Measurements from ENCODE around the gene SVIL.
"Not testable (repeated sequence)": the region's sequence is repeated elsewhere in the genome, so short reads cannot be mapped to it uniquely, and the experiment has no call there.

Gene SVIL

DNA sequence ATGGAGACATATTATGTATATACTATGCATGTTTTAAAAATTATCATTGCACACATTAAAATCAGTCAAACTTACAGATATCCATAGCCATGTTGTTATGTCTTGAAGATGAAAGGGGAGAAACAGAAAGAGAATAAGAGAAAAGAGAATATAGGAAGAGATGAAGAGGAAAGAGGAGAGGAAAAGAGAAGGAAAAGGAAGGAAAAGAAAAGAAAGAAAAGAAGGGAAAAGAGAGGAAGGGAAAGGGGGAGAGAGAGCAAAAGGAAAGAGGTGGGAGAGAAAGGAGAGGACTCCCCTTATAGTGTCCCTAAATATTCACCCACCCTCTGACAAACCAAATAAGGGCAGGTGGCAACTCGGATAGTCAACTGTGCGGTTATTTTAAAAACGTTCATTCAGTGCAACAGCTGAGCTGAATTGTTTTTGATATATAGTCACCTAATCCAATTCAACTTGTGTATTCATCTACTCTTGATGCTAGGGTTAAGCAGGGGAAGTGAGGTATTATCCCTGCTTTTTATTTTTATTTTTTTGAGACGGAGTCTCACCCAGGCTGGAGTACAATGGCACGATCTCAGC lies 14.6 kb downstream of the SVIL start:
- DNase-seq (ENCODE audit: low read depth), result no peak

DNA sequence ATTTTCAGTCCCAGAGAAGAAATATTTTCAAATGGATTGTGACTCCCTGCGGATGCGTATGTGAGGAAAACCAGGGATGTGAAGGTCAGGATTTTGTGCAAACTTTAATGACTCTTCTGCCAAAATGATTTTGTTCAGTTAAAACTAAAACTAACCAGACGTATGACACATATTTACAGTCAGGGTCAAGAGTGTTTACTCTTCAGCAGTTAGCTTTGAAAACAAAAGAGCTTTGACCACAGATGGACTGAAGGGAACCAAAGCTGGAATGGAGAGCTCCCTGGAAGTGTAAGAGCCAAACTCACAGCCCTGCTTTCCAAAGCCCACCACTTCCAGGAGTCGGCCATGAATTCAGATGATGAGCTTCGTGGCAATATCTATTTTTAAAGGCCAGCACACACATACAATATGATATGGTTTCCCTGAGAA lies 15.5 kb downstream of the SVIL start:
- DNase-seq (ENCODE audit: low read depth), result no peak

DNA sequence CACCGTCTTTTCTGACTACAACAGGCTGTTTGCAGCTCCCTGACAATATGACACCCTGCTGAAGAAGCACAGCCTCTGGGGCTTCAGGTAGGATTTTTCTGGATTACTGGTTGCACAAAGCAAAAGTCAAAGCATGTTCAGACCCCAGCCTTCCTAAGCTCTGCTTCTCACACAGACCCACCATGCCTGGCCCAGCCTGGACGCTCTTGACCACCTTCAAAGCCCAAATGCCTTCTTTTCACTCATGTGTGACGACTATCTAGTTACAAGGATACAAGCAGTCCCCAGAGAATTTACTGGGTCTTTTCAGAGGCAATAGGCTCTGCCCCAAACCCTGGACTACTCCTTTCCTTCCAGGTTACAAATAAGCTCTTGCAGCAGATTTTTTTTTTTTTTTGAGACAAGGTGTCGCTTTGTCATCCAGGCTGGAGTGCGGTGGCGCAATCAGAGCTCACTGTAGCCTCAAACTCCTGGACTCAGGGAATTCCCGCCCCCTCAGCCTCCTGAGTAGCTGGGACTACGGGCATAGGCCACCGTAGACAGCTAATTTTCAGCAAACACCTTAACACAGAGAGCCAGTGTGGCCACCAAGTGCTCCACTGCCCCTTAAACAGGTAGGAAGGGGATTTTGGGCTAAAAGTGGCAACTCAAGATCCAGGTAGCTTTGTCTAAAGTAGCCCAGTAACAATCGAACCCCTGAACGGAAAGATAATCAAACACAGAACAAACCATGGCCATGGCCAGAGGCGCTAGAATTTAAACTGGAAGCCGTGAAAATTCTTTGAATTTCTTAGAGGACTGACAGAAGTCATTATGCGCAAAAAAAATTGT lies 16.2 kb downstream of the SVIL start:
- DNase-seq (ENCODE audit: low read depth), result no peak

DNA sequence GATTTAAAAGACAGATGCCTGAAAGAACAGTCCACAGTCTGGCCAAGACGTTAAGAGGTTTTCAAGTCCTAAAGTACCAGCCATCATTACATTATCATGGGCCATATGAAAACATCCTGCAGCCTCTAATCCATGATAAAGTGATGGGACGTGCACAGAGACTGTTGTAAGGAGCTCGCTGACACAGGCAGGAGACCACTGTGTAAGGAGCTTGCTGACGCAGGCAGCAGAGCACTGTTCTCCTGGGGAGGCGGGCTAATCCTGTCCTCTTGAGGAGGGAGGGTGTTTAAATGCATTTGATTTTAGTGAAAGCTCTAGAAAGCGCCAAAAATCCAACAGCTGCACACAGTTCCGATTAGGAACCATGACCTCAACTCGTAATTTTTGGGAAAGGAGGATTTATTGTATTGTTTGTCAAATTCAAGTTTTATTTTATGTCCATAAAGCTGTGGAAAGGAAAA lies 16.9 kb downstream of the SVIL start:
- no peak for DNase-seq (ENCODE audit: low read depth)

DNA sequence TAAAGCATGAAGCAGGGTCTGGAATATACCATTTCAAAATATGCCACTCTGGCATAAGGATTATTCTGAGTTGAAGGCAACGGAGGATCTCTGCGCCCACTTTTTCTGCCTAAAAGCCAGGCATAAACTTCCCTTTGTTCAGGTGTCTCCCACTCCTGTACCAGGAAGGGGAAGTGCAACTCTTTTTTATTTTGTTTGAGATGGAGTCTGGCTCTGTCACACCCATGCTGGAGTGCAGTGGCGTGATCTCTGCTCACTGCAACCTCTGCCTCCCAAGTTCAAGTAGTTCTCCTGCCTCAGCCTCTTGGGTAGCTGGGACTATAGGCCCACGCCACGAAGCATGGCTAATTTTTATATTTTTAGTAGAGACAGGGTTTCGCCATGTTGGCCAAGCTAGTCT lies 18.2 kb downstream of the SVIL start:
- no peak for DNase-seq (ENCODE audit: low read depth)

DNA sequence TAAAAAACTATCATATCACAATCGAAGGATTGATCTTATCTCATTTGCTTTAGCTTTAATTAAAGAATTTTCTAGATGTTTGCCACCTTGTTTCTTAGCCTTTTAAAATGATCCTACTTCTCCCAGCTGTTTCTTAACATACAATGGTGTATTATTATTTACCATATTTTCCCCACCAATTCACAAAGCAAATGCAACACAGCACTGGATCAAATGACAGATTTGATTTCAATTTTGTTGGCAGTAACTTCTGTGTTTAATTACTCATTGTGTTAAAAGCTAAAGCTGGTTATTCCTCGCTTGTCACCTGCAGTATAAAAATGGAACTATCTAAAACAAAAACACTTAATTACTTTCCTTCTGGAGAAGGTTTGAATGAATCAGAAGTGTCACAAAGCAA lies 19.6 kb downstream of the SVIL start:
- DNase-seq (ENCODE audit: low read depth), result no peak

DNA sequence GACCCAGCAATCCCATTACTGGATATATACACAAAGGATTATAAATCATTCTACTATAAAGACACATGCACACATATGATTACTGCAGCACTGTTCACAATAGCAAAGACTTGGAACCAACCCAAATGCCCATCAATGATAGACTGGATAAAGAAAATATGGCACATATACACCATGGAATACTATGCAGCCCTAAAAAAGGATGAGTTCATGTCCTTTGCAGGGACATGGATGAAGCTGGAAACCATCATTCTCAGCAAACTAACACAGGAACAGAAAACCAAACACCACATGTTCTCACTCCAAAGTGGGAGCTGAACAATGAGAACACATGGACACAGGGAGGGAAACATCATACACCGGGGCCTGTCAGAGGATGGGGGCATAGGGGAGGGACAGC lies 20.5 kb downstream of the SVIL start:
- DNase-seq (ENCODE audit: low read depth), result not testable (repeated sequence)

DNA sequence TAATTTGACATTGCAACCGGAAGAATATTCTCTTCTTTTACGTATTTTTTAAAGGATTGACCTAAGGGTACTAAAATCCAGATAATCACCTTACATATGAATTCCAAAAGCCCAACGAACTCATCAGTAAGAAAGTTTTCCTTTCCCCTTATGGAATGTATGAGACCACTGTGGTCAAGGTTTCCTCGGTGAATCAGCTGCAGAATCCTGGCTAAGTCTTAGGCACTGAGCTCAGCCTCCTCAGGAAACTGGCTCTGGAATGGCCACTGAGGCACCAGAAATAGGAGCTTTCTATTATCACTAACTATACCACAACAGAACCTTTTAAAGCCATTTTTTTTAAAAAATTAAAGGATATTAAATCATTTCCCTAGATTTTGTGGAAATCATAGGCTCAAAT lies 21.0 kb downstream of the SVIL start:
- no peak for DNase-seq (ENCODE audit: low read depth)

DNA sequence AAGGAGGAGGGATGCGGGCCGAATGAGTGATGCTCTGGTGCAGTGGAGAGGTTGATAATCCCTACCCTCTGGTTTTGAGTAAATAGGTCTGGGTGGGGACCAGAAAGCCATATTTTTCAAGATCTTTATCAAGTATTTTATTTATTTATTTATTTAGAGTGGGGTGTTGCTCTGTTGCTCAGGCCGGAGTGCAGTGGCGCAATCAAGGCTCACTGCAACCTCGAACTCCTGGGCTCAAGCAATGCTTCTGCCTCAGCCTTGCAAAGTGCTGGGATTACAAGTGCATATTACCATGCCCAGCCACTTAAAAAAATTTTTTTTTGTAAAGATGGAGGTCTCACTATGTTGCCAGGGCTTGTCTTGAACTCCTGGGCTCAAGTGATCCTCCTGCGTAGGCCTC lies 21.6 kb downstream of the SVIL start:
- DNase-seq (ENCODE audit: low read depth), result no peak

DNA sequence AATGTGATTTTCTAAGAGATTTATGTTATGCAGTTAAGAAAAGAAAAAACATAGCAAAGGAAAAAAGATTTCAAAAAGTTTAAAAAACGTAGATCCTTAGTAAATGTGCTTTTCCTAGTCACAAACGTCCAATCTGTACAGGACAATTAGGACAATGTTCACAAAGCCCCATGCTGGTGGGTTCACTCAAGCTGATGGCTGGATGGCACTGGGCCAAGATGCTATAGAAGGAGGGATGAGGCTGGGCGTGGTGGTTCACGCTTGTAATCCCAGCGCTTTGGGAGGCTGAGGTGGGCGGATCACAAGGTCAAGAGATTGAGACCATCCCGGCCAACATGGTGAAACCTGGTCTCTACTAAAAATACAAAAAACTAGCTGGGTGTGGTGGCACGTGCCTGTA lies 22.1 kb downstream of the SVIL start:
- DNase-seq (ENCODE audit: low read depth), result no peak

DNA sequence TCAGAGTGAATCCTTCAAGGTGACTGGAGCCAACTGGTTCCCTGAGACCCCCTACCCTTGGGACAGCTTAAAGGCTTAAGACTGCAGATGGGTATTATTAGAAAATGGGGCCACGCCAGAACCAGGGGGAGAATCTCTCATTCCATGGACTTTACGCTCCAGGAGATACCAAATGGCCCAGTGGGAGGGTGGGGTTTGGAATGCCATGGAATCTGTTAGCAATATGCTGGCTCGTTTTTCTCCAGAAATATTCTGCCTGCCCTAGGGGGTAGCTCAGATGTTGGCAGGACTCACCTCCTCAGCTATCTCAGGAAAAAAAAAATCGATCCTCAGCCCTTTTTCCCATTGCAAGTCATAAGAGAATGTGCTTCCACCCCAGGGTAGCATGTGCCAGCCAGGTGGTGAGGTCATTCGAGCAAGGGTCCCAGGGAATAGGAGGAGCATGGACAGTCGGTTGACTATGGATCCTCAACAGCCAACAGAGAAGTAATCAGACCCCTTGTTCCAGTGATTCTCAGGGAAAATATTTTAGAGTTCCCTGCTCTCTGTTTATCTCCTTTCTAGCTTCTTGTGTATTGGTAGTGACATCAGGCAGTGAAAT lies 22.9 kb downstream of the SVIL start:
- DNase-seq (ENCODE audit: low read depth), result no peak

DNA sequence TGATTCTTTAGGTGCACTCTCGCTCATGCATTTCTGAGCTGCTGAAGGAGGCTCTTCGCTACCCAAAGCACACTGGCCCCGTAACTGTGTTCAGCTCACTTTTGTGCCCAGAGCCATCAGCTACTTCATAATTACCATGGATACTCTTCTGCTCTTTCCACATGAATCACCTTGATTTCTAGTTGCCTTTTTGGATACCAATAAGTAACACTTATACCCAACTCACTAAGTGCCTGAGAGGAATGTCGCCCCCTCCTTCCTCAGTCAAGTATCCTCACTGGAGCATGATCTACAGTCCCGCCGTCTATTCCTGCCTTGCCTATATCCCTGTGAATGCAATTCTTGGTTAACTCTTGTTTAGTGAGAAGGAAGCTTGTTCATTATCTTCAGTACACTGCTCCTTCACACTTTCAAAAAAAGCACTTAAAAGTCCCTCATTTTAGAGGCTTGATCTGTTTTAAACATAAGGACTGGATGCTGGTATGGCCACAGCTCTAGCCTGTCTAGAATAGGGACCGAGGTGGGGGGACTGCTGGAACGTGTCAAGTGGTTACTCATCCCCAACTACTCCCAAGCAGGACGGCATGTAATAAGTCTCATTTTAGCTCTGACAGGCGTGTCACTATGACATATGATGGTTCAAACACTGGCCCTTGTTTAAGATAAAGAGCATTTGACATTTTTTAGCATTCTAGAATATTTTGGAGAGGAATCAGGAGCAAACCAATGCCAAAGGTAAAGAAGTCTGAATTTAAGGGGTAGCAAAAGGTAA lies 23.7 kb downstream of the SVIL start:
- no peak for DNase-seq (ENCODE audit: low read depth)

DNA sequence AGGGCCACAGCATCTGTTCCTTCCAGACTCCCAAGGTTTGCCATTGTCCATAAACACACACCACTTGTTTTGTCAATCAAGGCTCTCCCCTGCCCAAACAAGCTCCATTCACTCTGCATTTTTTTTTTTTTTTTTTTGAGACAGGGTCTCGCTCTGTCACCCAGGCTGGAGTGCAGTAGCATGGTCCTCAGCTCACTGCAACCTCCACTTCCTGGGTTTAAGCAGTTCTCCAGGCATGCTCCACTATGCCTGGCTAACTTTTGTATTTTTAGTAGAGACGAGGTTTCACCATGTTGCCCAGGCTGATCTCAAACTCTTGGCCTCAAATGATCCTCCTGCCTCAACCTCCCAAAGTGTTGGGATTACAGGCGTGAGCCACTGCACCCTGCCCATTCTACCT lies 24.4 kb downstream of the SVIL start:
- not testable (repeated sequence) for DNase-seq (ENCODE audit: low read depth)

DNA sequence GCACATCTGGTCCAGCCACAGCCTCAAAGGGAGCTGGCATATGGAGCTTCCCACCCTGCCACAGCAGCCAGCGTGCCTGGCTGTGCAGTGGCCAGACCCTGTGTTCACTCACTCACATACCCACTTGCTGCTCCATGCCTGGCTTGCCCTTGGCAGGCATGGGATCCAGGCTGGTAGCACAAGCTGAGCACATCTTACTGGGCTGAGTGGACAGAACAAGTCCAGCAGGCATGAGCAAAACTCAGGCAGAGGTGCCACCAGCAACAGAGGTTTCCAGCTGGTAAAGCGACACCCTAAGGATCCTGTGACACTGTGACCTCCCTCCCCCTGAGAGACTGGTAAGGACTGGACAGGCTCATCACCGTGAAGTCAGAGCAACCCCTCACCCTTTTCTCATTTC lies 25.1 kb downstream of the SVIL start:
- DNase-seq (ENCODE audit: low read depth), result no peak

DNA sequence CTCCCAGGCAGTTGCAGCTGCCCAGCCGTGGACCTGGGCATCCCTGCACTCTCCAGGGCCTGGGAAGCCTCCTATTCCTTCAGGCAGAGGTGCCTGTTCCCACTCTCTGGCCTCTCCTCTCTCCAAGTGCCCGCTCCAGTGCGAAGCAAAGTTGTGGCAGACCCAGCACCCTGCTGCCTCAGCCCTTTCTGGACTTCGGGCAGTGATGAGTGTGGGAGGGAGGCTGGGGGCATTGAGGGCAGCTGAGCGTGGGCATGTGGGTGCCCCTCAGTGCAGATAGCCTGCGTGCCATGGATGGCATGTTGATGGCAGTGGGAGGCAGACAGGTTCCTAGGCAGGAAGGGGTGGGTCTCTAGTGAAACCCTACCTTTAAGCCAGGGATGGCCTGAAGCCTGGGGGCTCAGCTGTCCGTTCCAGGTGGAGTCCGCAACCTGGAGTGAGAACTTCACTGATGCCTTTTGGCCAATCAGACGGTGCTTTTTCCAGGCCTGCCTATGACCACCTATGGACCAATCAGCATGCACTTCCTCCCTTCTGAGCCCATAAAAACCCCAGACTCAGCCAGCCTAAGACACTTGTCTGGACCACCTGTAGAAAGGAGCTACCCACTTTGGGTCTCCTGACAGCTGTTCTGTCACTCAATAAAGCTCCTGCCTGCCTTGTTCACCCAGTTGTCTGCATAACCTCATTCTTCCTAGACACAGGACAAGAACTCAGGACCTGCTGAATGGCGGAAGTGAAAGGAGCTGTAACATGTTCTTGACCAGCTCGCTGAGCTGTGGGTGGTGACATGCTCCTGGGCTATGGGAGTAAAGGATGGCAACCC lies 26.1 kb downstream of the SVIL start:
- no peak for DNase-seq (ENCODE audit: low read depth)

DNA sequence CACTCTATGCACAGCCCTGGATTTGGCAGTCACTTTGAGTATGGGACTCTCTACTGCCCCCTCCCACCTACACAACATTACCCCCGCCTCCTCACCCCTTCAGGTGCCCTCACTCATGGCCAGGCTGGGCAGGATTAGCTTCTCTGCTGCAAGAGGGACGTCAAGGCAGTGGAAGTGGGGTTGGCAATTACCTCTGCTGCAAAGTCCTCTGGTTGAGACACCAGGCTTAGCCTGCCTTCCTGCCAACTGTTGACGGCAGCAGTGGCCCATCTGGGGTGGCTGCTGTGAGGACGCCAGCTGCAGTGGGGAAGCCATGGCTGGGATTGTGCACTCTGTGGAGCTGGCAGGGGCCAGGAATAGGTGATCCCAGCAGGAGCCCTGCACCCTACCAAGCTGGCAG lies 26.7 kb downstream of the SVIL start:
- no peak for DNase-seq (ENCODE audit: low read depth)

DNA sequence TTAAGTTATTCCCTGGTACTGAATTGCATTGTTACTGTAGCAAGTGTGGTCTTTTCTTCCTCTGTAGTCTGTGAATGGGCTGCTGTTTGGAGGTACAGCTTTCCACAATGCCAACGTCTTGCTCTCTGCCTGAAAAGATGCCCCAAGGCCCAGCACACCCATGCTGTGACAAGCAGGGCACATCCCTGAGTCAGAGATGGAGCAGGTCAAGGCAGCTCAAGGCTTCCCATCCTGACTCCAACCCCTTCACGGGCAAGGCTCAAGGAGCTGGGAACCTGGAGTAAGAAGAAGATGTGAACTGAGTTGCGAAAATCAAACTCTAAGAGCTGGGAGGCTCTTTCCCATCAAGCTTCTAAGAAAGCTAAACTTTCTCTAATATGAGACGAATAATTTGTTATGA lies 27.2 kb downstream of the SVIL start:
- DNase-seq (ENCODE audit: low read depth), result no peak

DNA sequence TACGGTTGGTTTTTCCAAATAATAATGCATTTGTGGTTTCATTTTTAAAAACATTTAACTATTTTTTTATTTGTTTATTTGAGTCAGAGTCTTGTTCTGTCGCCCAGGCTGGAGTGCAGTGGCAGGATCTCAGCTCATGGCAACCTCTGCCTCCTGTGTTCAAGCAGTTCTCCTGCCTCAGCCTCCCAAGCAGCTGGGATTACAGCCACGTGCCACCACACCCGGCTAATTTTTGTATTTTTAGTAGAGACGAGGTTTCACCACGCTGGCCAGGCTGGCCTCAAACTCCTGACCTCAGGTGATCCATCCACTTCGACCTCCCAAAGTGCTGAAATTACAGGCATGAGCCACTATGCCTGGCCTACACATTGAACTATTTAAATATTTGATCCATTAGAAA lies 28.1 kb downstream of the SVIL start:
- not testable (repeated sequence) for DNase-seq (ENCODE audit: low read depth)

DNA sequence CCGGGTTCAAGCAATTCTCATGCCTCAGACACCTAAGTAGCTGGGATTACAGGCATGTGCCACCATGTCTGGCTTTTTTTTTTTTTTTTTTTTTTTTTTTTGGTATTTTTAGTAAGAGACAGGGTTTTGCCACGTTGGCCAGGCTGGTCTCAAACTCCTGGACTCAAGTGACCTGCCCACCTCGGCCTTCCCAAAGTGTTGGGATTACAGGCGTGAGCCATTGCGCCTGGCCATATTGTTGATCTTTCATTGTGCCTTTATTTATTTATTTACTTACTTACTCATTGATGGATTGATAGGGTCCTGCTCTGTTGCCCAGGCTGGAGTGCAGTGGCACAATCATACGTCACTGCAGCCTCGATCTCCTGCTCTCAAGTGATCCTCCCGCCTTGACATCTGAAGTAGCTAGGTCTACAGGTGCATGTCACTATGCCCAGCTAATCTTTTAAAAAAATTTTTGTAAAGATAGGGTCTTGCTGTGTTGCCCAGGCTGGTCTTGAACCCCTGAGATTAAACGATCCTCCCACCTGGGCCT lies 30.4 kb downstream of the SVIL start:
- no peak for DNase-seq (ENCODE audit: low read depth)

DNA sequence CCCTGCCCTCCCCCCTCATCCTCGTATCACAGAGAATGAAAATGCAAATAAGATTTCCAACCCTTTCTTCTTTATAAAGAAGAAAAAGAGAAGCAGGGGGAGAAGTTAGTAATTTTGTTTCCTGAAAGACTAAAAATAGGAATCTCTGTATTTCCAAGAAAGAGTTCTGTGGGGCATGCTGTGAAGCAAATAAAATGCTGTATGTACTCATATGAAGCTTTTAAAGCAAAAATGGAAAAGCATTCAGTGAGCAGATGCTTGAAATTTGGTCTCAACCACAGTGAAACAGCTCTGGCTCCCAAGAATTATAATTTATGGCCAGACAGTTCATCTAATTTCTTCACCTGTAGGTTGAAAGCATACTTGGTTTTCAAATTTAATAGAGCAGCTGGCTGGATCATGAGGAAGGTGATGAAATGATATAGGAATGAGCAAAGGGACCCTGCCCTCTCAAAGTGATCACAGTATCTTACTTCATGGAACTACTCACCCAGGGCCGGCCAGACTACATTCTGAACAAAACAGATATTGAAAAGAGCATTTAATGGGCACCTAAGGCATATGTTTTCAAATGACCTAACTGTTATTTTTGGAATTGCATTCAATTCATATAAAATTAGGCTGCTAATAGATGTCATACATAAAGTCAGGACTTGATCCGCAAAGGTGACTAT lies 31.4 kb downstream of the SVIL start:
- DNase-seq (ENCODE audit: low read depth), result no peak

DNA sequence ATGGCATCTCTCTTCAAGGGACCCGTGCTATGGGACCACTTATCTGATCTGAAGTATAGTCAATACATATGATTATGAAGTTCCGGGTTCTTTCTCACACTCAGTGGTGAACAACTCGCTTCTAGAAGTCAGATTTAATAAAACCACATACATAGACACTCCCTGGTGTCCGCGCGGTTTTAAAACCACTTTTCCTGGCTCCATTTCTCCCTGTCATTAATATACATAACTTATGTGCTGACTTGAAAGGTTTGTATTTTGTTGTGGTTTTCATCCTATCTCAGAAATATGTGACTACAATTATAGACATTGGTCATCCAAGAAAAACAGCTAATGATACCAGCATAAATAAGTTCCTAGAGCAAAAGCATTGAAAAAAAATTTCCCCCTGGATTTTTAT lies 34.0 kb downstream of the SVIL start:
- DNase-seq (ENCODE audit: low read depth), result no peak

Measured in stimulated activated CD8-positive, alpha-beta memory T cell treated with anti-CD3 and anti-CD28 coated beads, Interleukin-15, amount 100 ng/mL, for 24 hours (primary cell).